Left ventricle myocardium inferior (tissue), 1 donor: Measurements from ENCODE around the gene HBE1. TPM values are rescaled to one million over a fixed set of nuclear protein-coding genes. Genes with fewer than 3 reads are reported as not detected.

Source experiments
- DNase-seq: peaks from one replicate; pipeline ENCODE4 v3.0.0-alpha.2; 2020
- H3K27ac ChIP-seq: fragments of 200-600 bp; replicated peaks from 2 replicates; pipeline ENCODE4 v1.8.0; 2021
- H3K27me3 ChIP-seq: fragments of 200-600 bp; 2 replicates; pipeline ENCODE4 v1.8.0; 2021; ENCODE audit warnings: low read depth
- H3K36me3 ChIP-seq: fragments of 200-600 bp; 2 replicates; pipeline ENCODE4 v1.8.0; 2021
- H3K4me1 ChIP-seq: fragments of 200-600 bp; 2 replicates; pipeline ENCODE4 v1.8.0; 2021
- H3K4me3 ChIP-seq: fragments of 200-600 bp; 2 replicates; pipeline ENCODE4 v1.8.0; 2021; ENCODE audit warnings: mild to moderate bottlenecking, moderate library complexity
- H3K9me3 ChIP-seq: fragments of 200-600 bp; replicated peaks from 2 replicates; pipeline ENCODE4 v1.8.0; 2021
- CTCF ChIP-seq: fragments of 200-600 bp; IDR thresholded peaks from 2 replicates; pipeline ENCODE4 v1.8.0; 2021; ENCODE audit warnings: antibody characterized with exemption, mild to moderate bottlenecking, borderline replicate concordance
- intact Hi-C: fragments of 100-400 bp; cut with micrococcal nuclease; formaldehyde crosslinking; loops from one replicate; pipeline ENCODE4 v1.11.0; 2022
- total RNA-seq: library from RNA; stranded (reverse); fragmentation: NEBNext Ultra II Directional; extraction: Animal tissue kit (Norgen Biotek cat#: 25700); gene quantifications from one replicate; pipeline ENCODE4 v1.2.1, GENCODE V29; 2021
- donor health status: DM: no; HTN: yes; CAD: no; lungs with severe emphysema.

The HBE1 gene
- total RNA-seq, 1 donor from 2014 or later: not detected

- no peaks in the 10 kb centered on the region for H3K4me1 ChIP-seq
- intact Hi-C loops: no loop called here
- no peaks in the 10 kb centered on the region for H3K27me3 ChIP-seq
- H3K9me3 ChIP-seq: no peaks in the 10 kb centered on the region
- TF ChIP-seq CTCF: no peak
- no peak for DNase-seq
- H3K36me3 ChIP-seq: no peaks in the 10 kb centered on the region
- no peak overlapping the region for H3K27ac ChIP-seq
- H3K4me3 ChIP-seq: no peak overlapping the region
These were observed 14.1 kb upstream of the HBE1 start for GRCh38 chr11:5283882-5284281.

GRCh38 chr11:5283086-5283485, 13.3 kb upstream of the HBE1 start:
- DNase-seq: no peak
- Histone ChIP-seq H3K4me1 (no peaks in the 10 kb centered on the region), H3K9me3 (no peaks in the 10 kb centered on the region), H3K27ac (no peak overlapping the region), H3K4me3 (no peak overlapping the region), H3K27me3 (no peaks in the 10 kb centered on the region), H3K36me3 (no peaks in the 10 kb centered on the region)
- no peak for TF ChIP-seq CTCF
- intact Hi-C loops: no loop called here

GRCh38 chr11:5282628-5283027, 12.9 kb upstream of the HBE1 start:
- TF ChIP-seq CTCF: no peak
- no peaks in the 10 kb centered on the region for H3K4me1 ChIP-seq
- H3K27ac ChIP-seq: no peak overlapping the region
- H3K9me3 ChIP-seq: no peaks in the 10 kb centered on the region
- no peaks in the 10 kb centered on the region for H3K36me3 ChIP-seq
- H3K27me3 ChIP-seq: no peaks in the 10 kb centered on the region
- intact Hi-C loops: no loop called here
- H3K4me3 ChIP-seq: no peak overlapping the region
- no peak for DNase-seq

- Histone ChIP-seq H3K9me3 (no peaks in the 10 kb centered on the region), H3K27ac (no peak overlapping the region), H3K4me1 (no peaks in the 10 kb centered on the region), H3K27me3 (no peaks in the 10 kb centered on the region), H3K4me3 (no peak overlapping the region), H3K36me3 (no peaks in the 10 kb centered on the region)
- intact Hi-C loops: no loop called here
- DNase-seq: no peak
- TF ChIP-seq CTCF: no peak
These were observed 11.9 kb upstream of the HBE1 start for GRCh38 chr11:5281596-5281995.

- peak; percentile 17 for DNase-seq
- Histone ChIP-seq H3K9me3 (no peaks in the 10 kb centered on the region), H3K4me1 (no peaks in the 10 kb centered on the region), H3K4me3 (no peak overlapping the region), H3K36me3 (no peaks in the 10 kb centered on the region), H3K27me3 (no peaks in the 10 kb centered on the region), H3K27ac (no peak overlapping the region)
- intact Hi-C loops: no loop called here
- no peak for TF ChIP-seq CTCF
These were observed 10.9 kb upstream of the HBE1 start for GRCh38 chr11:5280582-5281102.
